Upper lobe of left lung (tissue), 6 donors: Measurements from ENCODE around the gene KLF18. TPM values are rescaled to one million over a fixed set of nuclear protein-coding genes. Genes with fewer than 3 reads are reported as not detected.

Source experiments
- ATAC-seq, 2 donors: fragments of 200-7000 bp; cut with Tn5 transposase; one replicate each; pipeline ENCODE4 v1.9.1; 2022; ENCODE audit warnings: mild to moderate bottlenecking in 2 of 2, moderate library complexity in 2 of 2; ENCODE audit not compliant: low FRiP score in 2 of 2
- DNase-seq, 2 donors: peaks; one replicate each; pipeline ENCODE4 v3.0.0-alpha.2; 2019 to 2020
- H3K27ac ChIP-seq, 4 donors: fragments of 200-600 bp; sonication (generic); one replicate each; pipeline ENCODE4 v1.5.1; 2016 to 2019
- H3K27me3 ChIP-seq, 4 donors: fragments of 200-600 bp; sonication (generic); one replicate each; pipeline ENCODE4 v1.5.1; 2017 to 2019
- H3K36me3 ChIP-seq, 4 donors: fragments of 200-600 bp; sonication (generic); one replicate each; pipeline ENCODE4 v1.5.1; 2016 to 2019
- H3K4me1 ChIP-seq, 4 donors: fragments of 200-600 bp; sonication (generic); one replicate each; pipeline ENCODE4 v1.5.1; 2018 to 2019
- H3K4me3 ChIP-seq, 4 donors: fragments of 200-600 bp; sonication (generic); one replicate each; pipeline ENCODE4 v1.5.1; 2017 to 2019; ENCODE audit warnings: mild to moderate bottlenecking in 2 of 4, moderate library complexity in 1 of 4
- H3K9me3 ChIP-seq, 4 donors: fragments of 200-600 bp; sonication (generic); one replicate each; pipeline ENCODE4 v1.5.1; 2018 to 2019
- CTCF ChIP-seq, 6 experiments: fragments of 450-650 bp in 4 of 6; fragments of 200-600 bp in 2 of 6; sonication (generic) in 2 of 6; IDR thresholded peaks; one replicate each; pipeline ENCODE4 v1.5.1; 2016 to 2019; ENCODE audit warnings: antibody characterized with exemption in 6 of 6
- EP300 ChIP-seq, 4 donors: sonication (generic); formaldehyde crosslinking; IDR thresholded peaks; one replicate each; pipeline ENCODE4 v1.5.1; 2017; ENCODE audit warnings: antibody characterized with exemption in 4 of 4, control low read depth in 2 of 4
- POLR2A ChIP-seq, 4 donors: fragments of 450-650 bp; IDR thresholded peaks; one replicate each; pipeline ENCODE4 v1.5.1; 2016 to 2017; ENCODE audit warnings: antibody characterized with exemption in 4 of 4, mild to moderate bottlenecking in 2 of 4
- POLR2AphosphoS5 ChIP-seq, 2 donors: sonication (generic); formaldehyde crosslinking; IDR thresholded peaks; one replicate each; pipeline ENCODE4 v1.5.1; 2017; ENCODE audit warnings: antibody characterized with exemption in 2 of 2
- WGBS, 2 donors: methylation state at CpG; one replicate each; pipeline ENCODE4 v1.1.5; 2017 to 2018; 5-methylcytosine and 5-hydroxymethylcytosine counted together
- total RNA-seq, 6 donors: library from RNA; depleted of rRNA in 4 of 6; stranded (reverse); fragments of >200 nt in 4 of 6; gene quantifications; one replicate each; pipeline versions ENCODE4 v1.1.0 to v1.2.1, GENCODE V29; 2016 to 2021
- donor health status: DM: no; HTN: no; CAD: no; lungs with moderate emphysema.
- donor health status: DM: no; HTN: yes; CAD: no; lungs with severe emphysema.

Gene KLF18
- total RNA-seq, 6 donors from 2014 or later: not detected

GRCh38 chr1:44108971-44109370, 32.5 kb downstream of the KLF18 start:
- Histone ChIP-seq H3K4me3 (no peak overlapping the region), H3K36me3 (no peaks in the 10 kb centered on the region), H3K9me3 (no peaks in the 10 kb centered on the region), H3K27ac (no peak overlapping the region), H3K4me1 (no peaks in the 10 kb centered on the region), H3K27me3 (no peaks in the 10 kb centered on the region)
- TF ChIP-seq CTCF (IDR thresholded peaks at IDR 0.05) (no peak), EP300 (IDR thresholded peaks at IDR 0.05) (no peak), POLR2AphosphoS5 (IDR thresholded peaks at IDR 0.05) (no peak)
- ATAC-seq (no peak), DNase-seq (no peak)
- 94 to 100% methylated on average over 1 of the region's 1 CpG for WGBS, 2 donors

- TF ChIP-seq POLR2A (IDR thresholded peaks at IDR 0.05): no peak
- TF ChIP-seq EP300 (IDR thresholded peaks at IDR 0.05): no peak
- no peak for TF ChIP-seq POLR2AphosphoS5 (IDR thresholded peaks at IDR 0.05)
- no peak for TF ChIP-seq CTCF (IDR thresholded peaks at IDR 0.05)
- Histone ChIP-seq H3K27ac (no peak overlapping the region), H3K27me3 (no peaks in the 10 kb centered on the region), H3K4me3 (no peak overlapping the region), H3K4me1 (no peaks in the 10 kb centered on the region), H3K9me3 (no peaks in the 10 kb centered on the region), H3K36me3 (no peaks in the 10 kb centered on the region)
- ATAC-seq (no peak), DNase-seq (no peak)
- WGBS, 2 donors: 91 to 100% methylated on average over 1 of the region's 1 CpG
These were observed 33.2 kb downstream of the KLF18 start for GRCh38 chr1:44108241-44108640.

GRCh38 chr1:44105810-44106209, 35.6 kb downstream of the KLF18 start:
- H3K4me3 ChIP-seq: no peak overlapping the region
- WGBS, 2 donors: 72 to 77% methylated on average over 3 of the region's 3 CpGs
- H3K27me3 ChIP-seq: no peaks in the 10 kb centered on the region
- no peak overlapping the region for H3K27ac ChIP-seq
- ATAC-seq (no peak), DNase-seq (no peak)
- H3K36me3 ChIP-seq: no peaks in the 10 kb centered on the region
- no peaks in the 10 kb centered on the region for H3K4me1 ChIP-seq
- TF ChIP-seq POLR2A (IDR thresholded peaks at IDR 0.05) (no peak), CTCF (IDR thresholded peaks at IDR 0.05) (no peak), EP300 (IDR thresholded peaks at IDR 0.05) (no peak), POLR2AphosphoS5 (IDR thresholded peaks at IDR 0.05) (no peak)
- H3K9me3 ChIP-seq: no peaks in the 10 kb centered on the region

- no peak for TF ChIP-seq CTCF (IDR thresholded peaks at IDR 0.05)
- TF ChIP-seq POLR2A (IDR thresholded peaks at IDR 0.05): no peak
- no peak for TF ChIP-seq EP300 (IDR thresholded peaks at IDR 0.05)
- no peak for TF ChIP-seq POLR2AphosphoS5 (IDR thresholded peaks at IDR 0.05)
- WGBS, 2 donors: 74 to 95% methylated on average over 15 to 40 of the region's 46 CpGs
- Histone ChIP-seq H3K27ac (no peak overlapping the region), H3K27me3 (no peaks in the 10 kb centered on the region), H3K36me3 (no peaks in the 10 kb centered on the region), H3K9me3 (no peaks in the 10 kb centered on the region), H3K4me3 (no peak overlapping the region), H3K4me1 (no peaks in the 10 kb centered on the region)
- ATAC-seq: no peak
- peak in 1 of 2 donors; percentile 61 for DNase-seq
These were observed 37.9 kb downstream of the KLF18 start for GRCh38 chr1:44103270-44104131.

- TF ChIP-seq CTCF (IDR thresholded peaks at IDR 0.05) (no peak), EP300 (IDR thresholded peaks at IDR 0.05) (no peak), POLR2A (IDR thresholded peaks at IDR 0.05) (no peak), POLR2AphosphoS5 (IDR thresholded peaks at IDR 0.05) (no peak)
- Histone ChIP-seq H3K9me3 (no peaks in the 10 kb centered on the region), H3K36me3 (no peaks in the 10 kb centered on the region), H3K4me1 (no peaks in the 10 kb centered on the region), H3K27ac (no peak overlapping the region), H3K27me3 (no peaks in the 10 kb centered on the region), H3K4me3 (no peak overlapping the region)
- DNase-seq (no peak), ATAC-seq (no peak)
- 63 to 72% methylated on average over 7 of the region's 7 CpGs for WGBS, 2 donors
These were observed 40.1 kb downstream of the KLF18 start for GRCh38 chr1:44101328-44101727.
